ENCODE measurements around the gene NXPH3.
"Not testable (repeated sequence)": the region's sequence is repeated elsewhere in the genome, so short reads cannot be mapped to it uniquely, and the experiment has no call there.

NXPH3 gene

GRCh38 chr17:49549691-49550678 lies 25.7 kb upstream of the NXPH3 start:
- no peak for DNase-seq (ENCODE audit: low read depth)
- H3K4me3 ChIP-seq (ENCODE audit: low read length) = no peak overlapping the region
- no peak for TF ChIP-seq CTCF (IDR thresholded peaks at IDR 0.05; ENCODE audit: insufficient read depth, low read depth, low read length, missing control alignments)

GRCh38 chr17:49550764-49551163 lies 24.9 kb upstream of the NXPH3 start:
- not testable (repeated sequence) for DNase-seq (ENCODE audit: low read depth); H3K4me3 ChIP-seq (ENCODE audit: low read length)

- no peak for TF ChIP-seq CTCF (IDR thresholded peaks at IDR 0.05; ENCODE audit: insufficient read depth, low read depth, low read length, missing control alignments)
- H3K4me3 ChIP-seq (ENCODE audit: low read length) = no peak overlapping the region
- DNase-seq (ENCODE audit: low read depth) = no peak
Measured at GRCh38 chr17:49551221-49552069, 24.2 kb upstream of the NXPH3 start.

GRCh38 chr17:49552070-49552751 lies 23.5 kb upstream of the NXPH3 start:
- TF ChIP-seq CTCF (IDR thresholded peaks at IDR 0.05; ENCODE audit: insufficient read depth, low read depth, low read length, missing control alignments) = no peak
- DNase-seq (ENCODE audit: low read depth) = peak; percentile 82

GRCh38 chr17:49553676-49554335 lies 21.9 kb upstream of the NXPH3 start:
- TF ChIP-seq CTCF (IDR thresholded peaks at IDR 0.05; ENCODE audit: insufficient read depth, low read depth, low read length, missing control alignments) = no peak
- no peak overlapping the region for H3K4me3 ChIP-seq (ENCODE audit: low read length)
- DNase-seq (ENCODE audit: low read depth) = no peak

More at GRCh38 chr17:49552070-49552751, 23.5 kb upstream of the NXPH3 start:
- no peak overlapping the region for H3K4me3 ChIP-seq (ENCODE audit: low read length)

- no peak for DNase-seq (ENCODE audit: low read depth)
- no peak overlapping the region for H3K4me3 ChIP-seq (ENCODE audit: low read length)
- no peak for TF ChIP-seq CTCF (IDR thresholded peaks at IDR 0.05; ENCODE audit: insufficient read depth, low read depth, low read length, missing control alignments)
Measured at GRCh38 chr17:49554694-49555494, 20.8 kb upstream of the NXPH3 start.
